B cell (primary cell): ENCODE measurements around the gene PLPP3. TPM values are rescaled to one million over a fixed set of nuclear protein-coding genes. Genes with fewer than 3 reads are reported as not detected.

Experiments
- ATAC-seq: fragments of 200-7000 bp; cut with Tn5 transposase; one replicate; pipeline ENCODE4 v1.10.0; 2021; ENCODE audit warnings: low read depth, mild to moderate bottlenecking, moderate number of reproducible peaks, moderate library complexity
- CTCF ChIA-PET: fragments of 350-600 bp; sonication (Branson Sonifier 250); formaldehyde crosslinking; loops from one replicate; lab custom pipeline; 2021; ENCODE audit warnings: antibody characterized with exemption, inconsistent platforms; lab: Charles Lee
- POLR2A ChIA-PET: fragments of 350-600 bp; sonication (Branson Sonifier 250); formaldehyde crosslinking; loops from one replicate; lab custom pipeline; 2021; ENCODE audit warnings: antibody characterized with exemption; lab: Charles Lee
- DNase-seq: peaks from one replicate; pipeline ENCODE4 v3.0.0; 2013
- H2AFZ ChIP-seq: 2 replicates; pipeline ENCODE4 v1.6.1; 2012; ENCODE audit warnings: mild to moderate bottlenecking, low read depth, low read length; ENCODE audit not compliant: insufficient read depth, poor library complexity, severe bottlenecking
- H3K27ac ChIP-seq, 2 donors: 1 replicate in 1 of 2; 2 replicates in 1 of 2; pipeline ENCODE4 v1.5.1; 2012 to 2013; ENCODE audit warnings: low read length in 2 of 2, mild to moderate bottlenecking in 2 of 2, moderate library complexity in 1 of 2
- H3K27me3 ChIP-seq, 4 experiments: fragments of 200-600 bp in 1 of 4; sonication (generic) in 1 of 4; replicated peaks in 1 of 4; 1 replicate in 2 of 4; 2 replicates in 2 of 4; pipeline versions ENCODE4 v1.6.1 to v1.7.0; 2013 to 2016; ENCODE audit warnings: low read length in 3 of 4, mild to moderate bottlenecking in 2 of 4, mixed read lengths in 1 of 4, moderate library complexity in 1 of 4; ENCODE audit not compliant: insufficient read depth in 4 of 4, control insufficient read depth in 3 of 4; ENCODE audit errors: control extremely low read depth in 1 of 4
- H3K36me3 ChIP-seq, 2 experiments: replicated peaks in 1 of 2; 1 replicate in 1 of 2; 2 replicates in 1 of 2; pipeline versions ENCODE4 v1.6.1 to v1.7.1; 2013; ENCODE audit warnings: low read length in 1 of 2; ENCODE audit not compliant: insufficient read depth in 2 of 2, control insufficient read depth in 1 of 2; ENCODE audit errors: control extremely low read depth in 1 of 2, extremely low read depth in 1 of 2
- H3K4me1 ChIP-seq, 2 donors: fragments of 200-600 bp in 1 of 2; sonication (generic) in 1 of 2; 1 replicate in 1 of 2; 2 replicates in 1 of 2; pipeline versions ENCODE4 v1.5.1 to v1.6.1; 2013 to 2017; ENCODE audit warnings: low read length in 2 of 2; ENCODE audit not compliant: control insufficient read depth in 2 of 2, insufficient read depth in 2 of 2
- H3K4me2 ChIP-seq: replicated peaks from 2 replicates; pipeline ENCODE3; 2012; ENCODE audit warnings: mild to moderate bottlenecking, low read depth, low read length; ENCODE audit not compliant: poor library complexity, severe bottlenecking
- H3K4me3 ChIP-seq, 5 experiments: fragments of 200-600 bp in 1 of 5; sonication (generic) in 1 of 5; 1 replicate in 3 of 5; 2 replicates in 2 of 5; pipeline versions ENCODE4 v1.5.1 to v1.7.0; 2011 to 2016; ENCODE audit warnings: low read length in 4 of 5, mild to moderate bottlenecking in 4 of 5, low read depth in 2 of 5, control low read depth in 1 of 5, moderate library complexity in 1 of 5; ENCODE audit not compliant: insufficient read depth in 1 of 5; ENCODE audit errors: control extremely low read depth in 1 of 5, extremely low read depth in 1 of 5
- H3K79me2 ChIP-seq: fragments of 200-600 bp; sonication (generic); one replicate; pipeline ENCODE4 v1.6.0; 2016; ENCODE audit warnings: low read length; ENCODE audit not compliant: control insufficient read depth, insufficient read depth
- H3K9ac ChIP-seq: fragments of 200-600 bp; sonication (generic); 2 replicates; pipeline ENCODE4 v1.6.1; 2017; ENCODE audit warnings: mild to moderate bottlenecking, low read length, moderate library complexity
- H3K9me3 ChIP-seq, 3 donors: one replicate each; pipeline versions ENCODE4 v1.6.1 to v1.7.1; 2013; ENCODE audit warnings: low read length in 2 of 3; ENCODE audit not compliant: control insufficient read depth in 2 of 3, insufficient read depth in 1 of 3; ENCODE audit errors: control extremely low read depth in 1 of 3
- H4K20me1 ChIP-seq: 2 replicates; pipeline ENCODE4 v1.6.0; 2012; ENCODE audit warnings: mild to moderate bottlenecking, low read length; ENCODE audit not compliant: insufficient read depth, control insufficient read depth, poor library complexity, severe bottlenecking
- H3K27ac Mint-ChIP-seq: one replicate; pipeline ENCODE4 v1.8.0; 2021; ENCODE audit warnings: mixed read lengths
- H3K27me3 Mint-ChIP-seq: one replicate; pipeline ENCODE4 v1.8.0; 2021; ENCODE audit warnings: mixed read lengths
- H3K4me1 Mint-ChIP-seq: one replicate; pipeline ENCODE4 v1.8.0; 2021; ENCODE audit warnings: mixed read lengths
- H3K4me3 Mint-ChIP-seq: one replicate; pipeline ENCODE4 v1.8.0; 2021; ENCODE audit warnings: mixed read lengths
- H3K9me3 Mint-ChIP-seq: one replicate; pipeline ENCODE4 v1.8.0; 2022; ENCODE audit warnings: mixed read lengths; ENCODE audit not compliant: insufficient read depth
- EZH2 ChIP-seq: IDR thresholded peaks from 2 replicates; pipeline ENCODE4 v1.6.1; 2012; ENCODE audit warnings: borderline replicate concordance, low read depth, mild to moderate bottlenecking, moderate library complexity, low read length; ENCODE audit not compliant: insufficient read depth, poor library complexity, severe bottlenecking
- WGBS: methylation state at CpG from one replicate; pipeline ENCODE4 v1.1.5; 2013; ENCODE audit warnings: missing lambda C conversion rate; ENCODE audit not compliant: insufficient coverage; 5-methylcytosine and 5-hydroxymethylcytosine counted together
- intact Hi-C: fragments of 100-400 bp; cut with micrococcal nuclease; formaldehyde crosslinking; loops from one replicate; pipeline ENCODE4 v1.10.0; 2022
- polyA plus RNA-seq: library from polyadenylated mRNA; depleted of rRNA; stranded (reverse); fragments of >200 nt; gene quantifications from 2 replicates; pipeline ENCODE4 v1.2.3, GENCODE V29; 2012
- total RNA-seq, 2 donors: library from RNA; stranded (reverse); fragments of 120-200 nt in 1 of 2; gene quantifications; 1 replicate in 1 of 2; 2 replicates in 1 of 2; pipeline versions ENCODE4 v1.2.3 to v1.2.4, GENCODE V29; 2013 to 2022
- TF ChIP-seq, protein P1 (sequence below): fragments of 200-600 bp; IDR thresholded peaks from one replicate; pipeline ENCODE4 v1.8.0; 2022; ENCODE audit warnings: antibody characterized with exemption, mild to moderate bottlenecking

The PLPP3 gene
- total and polyA plus RNA-seq, 2 donors (not counting 1 experiment from before 2014, with no cell fraction given): 1.8 to 2.9 TPM

DNA sequence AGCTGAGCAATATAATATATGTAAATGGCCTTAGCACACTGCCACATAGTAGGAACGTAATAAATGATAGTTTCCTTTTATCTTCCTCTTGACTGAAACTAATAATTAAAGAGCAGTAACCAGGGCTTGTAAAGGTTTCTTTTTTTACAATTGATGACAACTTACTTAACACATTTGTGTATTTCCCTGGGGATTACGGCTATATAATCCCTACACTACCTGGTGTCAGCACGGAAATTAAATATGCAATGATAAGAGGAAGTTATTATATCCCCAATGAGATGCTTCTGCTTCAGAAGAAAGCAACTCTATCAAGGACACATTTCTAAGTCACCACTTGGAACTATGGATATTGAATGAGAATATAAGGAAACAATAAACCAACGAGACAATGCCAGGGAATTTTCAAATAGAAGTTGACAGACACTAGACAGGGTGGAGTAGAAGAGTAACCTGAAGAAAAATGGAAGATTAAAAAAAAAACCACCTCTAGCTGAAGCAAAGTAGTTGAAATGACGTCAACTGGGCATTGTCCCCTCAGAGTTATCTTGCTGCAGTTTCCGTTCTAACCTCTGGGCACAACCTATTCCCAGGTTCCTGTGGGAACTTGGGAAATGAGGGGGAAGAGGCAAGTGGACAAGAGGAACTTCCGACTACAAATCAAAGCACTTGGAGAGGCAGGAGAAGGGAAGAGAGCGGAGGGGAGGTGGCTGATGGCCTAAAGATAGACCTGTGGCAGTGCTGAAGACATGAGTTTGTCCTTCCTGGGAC lies 66.5 kb downstream of the PLPP3 start:
- Mint-ChIP-seq H3K27ac (no peak overlapping the region), H3K9me3 (no peaks in the 10 kb centered on the region), H3K4me3 (no peak overlapping the region), H3K4me1 (peaks cover 16% of the 10 kb centered on the region), H3K27me3 (no peaks in the 10 kb centered on the region)
- no peak for TF ChIP-seq EZH2
- TF ChIP-seq, protein P1, sequence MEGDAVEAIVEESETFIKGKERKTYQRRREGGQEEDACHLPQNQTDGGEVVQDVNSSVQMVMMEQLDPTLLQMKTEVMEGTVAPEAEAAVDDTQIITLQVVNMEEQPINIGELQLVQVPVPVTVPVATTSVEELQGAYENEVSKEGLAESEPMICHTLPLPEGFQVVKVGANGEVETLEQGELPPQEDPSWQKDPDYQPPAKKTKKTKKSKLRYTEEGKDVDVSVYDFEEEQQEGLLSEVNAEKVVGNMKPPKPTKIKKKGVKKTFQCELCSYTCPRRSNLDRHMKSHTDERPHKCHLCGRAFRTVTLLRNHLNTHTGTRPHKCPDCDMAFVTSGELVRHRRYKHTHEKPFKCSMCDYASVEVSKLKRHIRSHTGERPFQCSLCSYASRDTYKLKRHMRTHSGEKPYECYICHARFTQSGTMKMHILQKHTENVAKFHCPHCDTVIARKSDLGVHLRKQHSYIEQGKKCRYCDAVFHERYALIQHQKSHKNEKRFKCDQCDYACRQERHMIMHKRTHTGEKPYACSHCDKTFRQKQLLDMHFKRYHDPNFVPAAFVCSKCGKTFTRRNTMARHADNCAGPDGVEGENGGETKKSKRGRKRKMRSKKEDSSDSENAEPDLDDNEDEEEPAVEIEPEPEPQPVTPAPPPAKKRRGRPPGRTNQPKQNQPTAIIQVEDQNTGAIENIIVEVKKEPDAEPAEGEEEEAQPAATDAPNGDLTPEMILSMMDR: no peak
- Histone ChIP-seq H3K4me1 (peaks cover 15 to 17% of the 10 kb centered on the region in 2 donors), H2AFZ (no peak overlapping the region), H3K9ac (no peak overlapping the region), H3K27me3 (no peaks in the 10 kb centered on the region), H3K36me3 (peaks cover 0 to 5% of the 10 kb centered on the region in 2 experiments), H3K4me2 (no peak overlapping the region), H3K9me3 (no peaks in the 10 kb centered on the region), H3K4me3 (no peak overlapping the region), H3K79me2 (no peaks in the 10 kb centered on the region), H3K27ac (no peak overlapping the region), H4K20me1 (no peaks in the 10 kb centered on the region)
- intact Hi-C loops: no loop called here
- DNase-seq (no peak), ATAC-seq (no peak)
- POLR2A ChIA-PET: no interaction called here
- 100% methylated on average over 3 of the region's 8 CpGs for WGBS
- CTCF ChIA-PET: no interaction called here

DNA sequence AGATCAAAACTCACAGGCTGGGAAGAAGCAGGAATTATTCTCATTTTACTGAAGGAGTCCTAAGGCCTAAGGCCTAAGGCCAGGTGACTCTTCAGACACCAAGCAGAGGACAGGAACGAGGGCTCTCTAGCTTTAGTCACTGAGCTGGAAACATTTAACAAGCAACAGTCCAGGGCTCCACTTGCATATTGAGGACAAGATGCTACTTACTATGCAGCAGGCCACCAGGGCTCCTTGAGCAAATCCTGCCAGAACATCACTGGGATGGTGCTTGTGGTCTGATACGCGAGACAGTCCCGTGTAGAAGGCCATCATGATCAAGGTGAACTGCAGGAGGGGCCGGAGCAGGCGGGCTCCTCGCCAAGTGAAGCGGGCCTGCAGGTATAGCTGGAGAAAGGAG lies 67.6 kb downstream of the PLPP3 start:
- WGBS: 100% methylated on average over 5 of the region's 8 CpGs
- Histone ChIP-seq H3K9ac (no peak overlapping the region), H3K27ac (no peak overlapping the region), H3K9me3 (no peaks in the 10 kb centered on the region), H3K36me3 (peaks cover 0 to 6% of the 10 kb centered on the region in 2 experiments), H2AFZ (no peak overlapping the region), H3K4me1 (peaks cover 9% of the 10 kb centered on the region in 2 donors), H3K27me3 (no peaks in the 10 kb centered on the region), H3K4me3 (no peak overlapping the region), H3K79me2 (no peaks in the 10 kb centered on the region), H4K20me1 (no peaks in the 10 kb centered on the region), H3K4me2 (no peak overlapping the region)
- Mint-ChIP-seq H3K9me3 (no peaks in the 10 kb centered on the region), H3K4me3 (no peak overlapping the region), H3K4me1 (peaks cover 8% of the 10 kb centered on the region), H3K27ac (no peak overlapping the region), H3K27me3 (no peaks in the 10 kb centered on the region)
- ATAC-seq (no peak), DNase-seq (no peak)
- intact Hi-C loops: no loop called here
- POLR2A ChIA-PET: no interaction called here
- CTCF ChIA-PET: no interaction called here
- TF ChIP-seq, protein P1: no peak
- no peak for TF ChIP-seq EZH2
